SK-N-SH treated with all-trans-retinoic acid at 6 μM for 48 hours (cell line): ENCODE data around the gene CRYBG1.

Experiments used
- ATAC-seq: fragments of 200-7000 bp; cut with Tn5 transposase; 3 replicates; pipeline ENCODE4 v1.9.1; 2020; ENCODE audit warnings: mild to moderate bottlenecking, moderate library complexity
- ARNTL ChIP-seq: fragments of 450-650 bp; formaldehyde crosslinking; IDR thresholded peaks from 2 replicates; pipeline ENCODE4 v1.5.0; 2020; ENCODE audit warnings: low read depth, mild to moderate bottlenecking, moderate library complexity, borderline replicate concordance
- BACH2 ChIP-seq: fragments of 250-450 bp; sonication (Bioruptor Pico); IDR thresholded peaks from 2 replicates; pipeline ENCODE4 v1.9.0; 2021; ENCODE audit warnings: mild to moderate bottlenecking, borderline replicate concordance
- CREB5 ChIP-seq: fragments of 250-450 bp; sonication (Bioruptor Pico); IDR thresholded peaks from 2 replicates; pipeline ENCODE4 v1.5.1; 2020; ENCODE audit warnings: low read depth, mild to moderate bottlenecking, moderate library complexity
- CSDC2 ChIP-seq: fragments of 250-450 bp; sonication (Bioruptor Pico); IDR thresholded peaks from 2 replicates; pipeline ENCODE4 v1.5.0; 2020; ENCODE audit warnings: mild to moderate bottlenecking, moderate library complexity
- CSRNP3 ChIP-seq: fragments of 250-450 bp; sonication (Bioruptor Pico); IDR thresholded peaks from 2 replicates; pipeline ENCODE4 v1.5.1; 2021; ENCODE audit warnings: mild to moderate bottlenecking, moderate library complexity
- ESRRG ChIP-seq: fragments of 250-450 bp; sonication (Bioruptor Pico); IDR thresholded peaks from 2 replicates; pipeline ENCODE4 v1.6.1; 2021; ENCODE audit warnings: mild to moderate bottlenecking
- GLIS3 ChIP-seq: fragments of 250-450 bp; sonication (Bioruptor Pico); IDR thresholded peaks from 2 replicates; pipeline ENCODE4 v1.5.0; 2020; ENCODE audit warnings: mild to moderate bottlenecking, moderate library complexity
- ISL1 ChIP-seq: fragments of 250-450 bp; sonication (Bioruptor Pico); IDR thresholded peaks from 2 replicates; pipeline ENCODE4 v2.1.2; 2022; ENCODE audit warnings: mild to moderate bottlenecking, moderate library complexity
- POU6F1 ChIP-seq: fragments of 250-450 bp; sonication (Bioruptor Pico); IDR thresholded peaks from 2 replicates; pipeline ENCODE4 v1.8.0; 2021; ENCODE audit warnings: low read depth, mild to moderate bottlenecking, moderate library complexity, borderline replicate concordance
- PPARA ChIP-seq: fragments of 250-450 bp; sonication (Bioruptor Pico); IDR thresholded peaks from 2 replicates; pipeline ENCODE4 v1.5.0; 2020; ENCODE audit warnings: mild to moderate bottlenecking, borderline replicate concordance
- RARB ChIP-seq: fragments of 250-450 bp; sonication (Bioruptor Pico); IDR thresholded peaks from 2 replicates; pipeline ENCODE4 v1.8.0; 2021; ENCODE audit warnings: mild to moderate bottlenecking, moderate library complexity
- SNAI2 ChIP-seq: fragments of 250-450 bp; sonication (Bioruptor Pico); IDR thresholded peaks from 2 replicates; pipeline ENCODE4 v1.5.0; 2020; ENCODE audit warnings: mild to moderate bottlenecking, moderate library complexity
- TCF4 ChIP-seq: fragments of 250-450 bp; sonication (Bioruptor Pico); IDR thresholded peaks from 2 replicates; pipeline ENCODE4 v1.8.0; 2021; ENCODE audit warnings: mild to moderate bottlenecking, moderate library complexity, borderline replicate concordance
- TOX ChIP-seq: fragments of 250-450 bp; sonication (Bioruptor Pico); IDR thresholded peaks from 2 replicates; pipeline ENCODE4 v1.8.0; 2021; ENCODE audit warnings: mild to moderate bottlenecking, moderate library complexity, borderline replicate concordance
- TSHZ2 ChIP-seq: fragments of 250-450 bp; sonication (Bioruptor Pico); IDR thresholded peaks from 2 replicates; pipeline ENCODE4 v1.5.0; 2020; ENCODE audit warnings: mild to moderate bottlenecking, moderate library complexity
- ZC3H10 ChIP-seq: fragments of 250-450 bp; sonication (Bioruptor Pico); IDR thresholded peaks from 2 replicates; pipeline ENCODE4 v1.5.1; 2021; ENCODE audit warnings: mild to moderate bottlenecking, moderate library complexity
- ZFP3 ChIP-seq: fragments of 250-450 bp; sonication (Bioruptor Pico); IDR thresholded peaks from 2 replicates; pipeline ENCODE4 v1.5.0; 2020; ENCODE audit warnings: mild to moderate bottlenecking, moderate library complexity
- ZFP30 ChIP-seq: fragments of 450-650 bp; formaldehyde crosslinking; IDR thresholded peaks from 2 replicates; pipeline ENCODE4 v1.5.0; 2022; ENCODE audit warnings: mild to moderate bottlenecking, moderate library complexity
- ZNF565 ChIP-seq: fragments of 450-650 bp; formaldehyde crosslinking; conservative IDR thresholded peaks from 2 replicates; pipeline ENCODE4 v1.5.0; 2020; ENCODE audit warnings: low read depth, mild to moderate bottlenecking, moderate library complexity
- ZNF70 ChIP-seq: fragments of 450-650 bp; formaldehyde crosslinking; IDR thresholded peaks from 2 replicates; pipeline ENCODE4 v1.5.0; 2020; ENCODE audit warnings: mild to moderate bottlenecking, moderate library complexity
- ZNF8 ChIP-seq: fragments of 450-650 bp; formaldehyde crosslinking; IDR thresholded peaks from 2 replicates; pipeline ENCODE4 v1.5.0; 2020; ENCODE audit warnings: mild to moderate bottlenecking, moderate library complexity

The CRYBG1 gene

GRCh38 chr6:106381881-106382280 lies 21.4 kb downstream of the CRYBG1 start:
- no peak for TF ChIP-seq CSRNP3 (CRISPR knock-in tag)
- TF ChIP-seq BACH2 (CRISPR knock-in tag), result no peak
- TF ChIP-seq TCF4, result no peak
- no peak for TF ChIP-seq TOX (CRISPR knock-in tag)
- no peak for TF ChIP-seq ZFP3 (CRISPR knock-in tag)
- no peak for TF ChIP-seq CREB5 (CRISPR knock-in tag)
- no peak for TF ChIP-seq ZC3H10
- TF ChIP-seq RARB, result no peak
- no peak for TF ChIP-seq ZNF565 (CRISPR knock-in tag)
- no peak for TF ChIP-seq ZNF8 (CRISPR knock-in tag)
- TF ChIP-seq ARNTL (CRISPR knock-in tag), result no peak
- no peak for TF ChIP-seq ZNF70 (CRISPR knock-in tag)
- TF ChIP-seq GLIS3, result no peak
- ATAC-seq, result no peak

GRCh38 chr6:106383573-106383972 lies 23.1 kb downstream of the CRYBG1 start:
- no peak for TF ChIP-seq PPARA
- no peak for TF ChIP-seq POU6F1 (CRISPR knock-in tag)
- no peak for TF ChIP-seq TOX (CRISPR knock-in tag)
- ATAC-seq, result no peak

GRCh38 chr6:106385530-106385929 lies 25.0 kb downstream of the CRYBG1 start:
- TF ChIP-seq RARB (no peak), ZNF565 (CRISPR knock-in tag) (no peak), PPARA (no peak), SNAI2 (CRISPR knock-in tag) (no peak), TCF4 (no peak), CSRNP3 (CRISPR knock-in tag) (no peak), ZC3H10 (no peak), BACH2 (CRISPR knock-in tag) (no peak), ZFP3 (CRISPR knock-in tag) (no peak), ISL1 (no peak), ESRRG (CRISPR knock-in tag) (no peak), CSDC2 (CRISPR knock-in tag) (no peak), ZFP30 (CRISPR knock-in tag) (no peak)
- ATAC-seq, result no peak

- no peak for ATAC-seq
- no peak for TF ChIP-seq PPARA
- TF ChIP-seq ISL1, result no peak
- TF ChIP-seq CSRNP3 (CRISPR knock-in tag), result no peak
- no peak for TF ChIP-seq ZFP30 (CRISPR knock-in tag)
- no peak for TF ChIP-seq ZC3H10
- TF ChIP-seq TCF4, result no peak
- TF ChIP-seq ZFP3 (CRISPR knock-in tag), result no peak
- no peak for TF ChIP-seq BACH2 (CRISPR knock-in tag)
These were observed 27.4 kb downstream of the CRYBG1 start for GRCh38 chr6:106387875-106388274.

GRCh38 chr6:106390088-106390487 lies 29.6 kb downstream of the CRYBG1 start:
- ATAC-seq, result no peak
- TF ChIP-seq TSHZ2 (no peak), ZFP30 (CRISPR knock-in tag) (no peak), ZNF8 (CRISPR knock-in tag) (no peak), PPARA (no peak), BACH2 (CRISPR knock-in tag) (no peak)
- TF ChIP-seq, all 23 proteins: peak for 0
